Measurements from ENCODE around the gene POGZ. TPM values are rescaled to one million over a fixed set of nuclear protein-coding genes. Genes with fewer than 3 reads are reported as not detected.

The POGZ gene
- total and polyA plus RNA-seq, 2 of the 13 experiments (the other 11 are each of a cell fraction or from before 2014, with no cell fraction given) = 15.3 to 45.6 TPM

DNA sequence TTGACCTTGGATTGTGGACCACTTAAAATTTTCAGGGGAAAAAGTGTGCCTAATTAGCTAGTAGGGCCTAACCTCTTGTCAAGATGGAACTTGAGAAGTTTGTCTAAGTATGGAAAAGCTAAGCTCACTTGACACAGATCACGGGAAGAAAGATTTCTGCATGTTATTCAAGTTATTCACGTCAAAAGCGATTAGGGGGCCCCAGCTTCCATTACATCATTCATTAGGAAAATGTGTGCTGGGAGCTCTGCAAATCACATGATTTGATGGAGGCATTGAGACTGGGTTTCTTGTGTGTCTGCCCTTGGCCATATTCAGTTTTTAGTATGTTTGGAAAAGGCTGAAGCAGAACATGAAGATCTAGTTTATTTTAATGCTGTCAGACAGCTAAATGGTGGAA is 15.5 kb upstream of the POGZ start:
- Histone ChIP-seq H4K20me1 (ENCODE audit: insufficient read depth, low read length) (no peaks in the 10 kb centered on the region), H3K36me3 (replicated peaks in 1 of 2; ENCODE audit: control insufficient read depth in 1 of 2, insufficient read depth in 2 of 2, low read length in 2 of 2) (no peaks in the 10 kb centered on the region), H2AFZ (ENCODE audit: low read length) (no peak overlapping the region), H3K79me2 (ENCODE audit: insufficient read depth, low read length) (no peaks in the 10 kb centered on the region), H3K9me3 (ENCODE audit: low read length) (no peaks in the 10 kb centered on the region), H3K4me2 (ENCODE audit: low read depth, low read length) (no peak overlapping the region), H3K9ac (ENCODE audit: insufficient read depth, low read depth, low read length) (no peak overlapping the region), H3K4me3 (replicated peaks in 1 of 3; ENCODE audit: insufficient read depth in 1 of 3, low read depth in 2 of 3, low read length in 3 of 3) (no peak overlapping the region), H3K4me1 (ENCODE audit: insufficient read depth, low read length) (peaks cover 20% of the 10 kb centered on the region), H3K27me3 (ENCODE audit: control insufficient read depth in 1 of 2, insufficient read depth in 2 of 2, low read length in 2 of 2) (no peaks in the 10 kb centered on the region; a peak in 1 of 5 replicates), H3K27ac (ENCODE audit: extremely low read length, insufficient read depth, low read length) (no peak overlapping the region)
- in situ Hi-C loops (cut with HindIII; ENCODE audit: extremely low pct_ligation_motif_present, low pct_unique_long_range_greater_than_20kb) (no loop called here), intact Hi-C loops (cut with micrococcal nuclease; ENCODE audit: unreplicated experiment) (no loop called here)
- WGBS (ENCODE audit: low lambda C conversion rate) = 18% methylated on average over 3 of the region's 3 CpGs
- no peak for TF ChIP-seq ZNF781 (CRISPR knock-in tag; IDR thresholded peaks at IDR 0.05; ENCODE audit: borderline replicate concordance, not compliant biosample characterization)
- no peak for TF ChIP-seq SP5 (CRISPR knock-in tag; IDR thresholded peaks at IDR 0.05; ENCODE audit: borderline replicate concordance, low read depth)
- no peak for TF ChIP-seq ZNF431 (CRISPR knock-in tag; IDR thresholded peaks at IDR 0.05; ENCODE audit: borderline replicate concordance, low read depth)
- TF ChIP-seq KMT2A (CRISPR knock-in tag; IDR thresholded peaks at IDR 0.05) = no peak
- TF ChIP-seq ISX (CRISPR knock-in tag; conservative IDR thresholded peaks at IDR 0.05) = no peak
- no peak for TF ChIP-seq ZNF839 (CRISPR knock-in tag; IDR thresholded peaks at IDR 0.05; ENCODE audit: borderline replicate concordance)
- no peak for TF ChIP-seq MBD4 (IDR thresholded peaks at IDR 0.05; ENCODE audit: borderline replicate concordance, low read length)
- no peak for TF ChIP-seq ZNF33B (CRISPR knock-in tag; IDR thresholded peaks at IDR 0.05)
- no peak for TF ChIP-seq MXI1 (IDR thresholded peaks at IDR 0.05; ENCODE audit: borderline replicate concordance, low read depth, low read length)
- TF ChIP-seq ZNF552 (CRISPR knock-in tag; IDR thresholded peaks at IDR 0.05; ENCODE audit: borderline replicate concordance) = no peak
- no peak for TF ChIP-seq ZNF329 (CRISPR knock-in tag; IDR thresholded peaks at IDR 0.05; ENCODE audit: low read depth)
- TF ChIP-seq, protein P1, sequence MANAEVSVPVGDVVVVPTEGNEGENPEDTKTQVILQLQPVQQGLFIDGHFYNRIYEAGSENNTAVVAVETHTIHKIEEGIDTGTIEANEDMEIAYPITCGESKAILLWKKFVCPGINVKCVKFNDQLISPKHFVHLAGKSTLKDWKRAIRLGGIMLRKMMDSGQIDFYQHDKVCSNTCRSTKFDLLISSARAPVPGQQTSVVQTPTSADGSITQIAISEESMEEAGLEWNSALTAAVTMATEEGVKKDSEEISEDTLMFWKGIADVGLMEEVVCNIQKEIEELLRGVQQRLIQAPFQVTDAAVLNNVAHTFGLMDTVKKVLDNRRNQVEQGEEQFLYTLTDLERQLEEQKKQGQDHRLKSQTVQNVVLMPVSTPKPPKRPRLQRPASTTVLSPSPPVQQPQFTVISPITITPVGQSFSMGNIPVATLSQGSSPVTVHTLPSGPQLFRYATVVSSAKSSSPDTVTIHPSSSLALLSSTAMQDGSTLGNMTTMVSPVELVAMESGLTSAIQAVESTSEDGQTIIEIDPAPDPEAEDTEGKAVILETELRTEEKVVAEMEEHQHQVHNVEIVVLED (CRISPR knock-in tag; IDR thresholded peaks at IDR 0.05; ENCODE audit: borderline replicate concordance) = no peak
- TF ChIP-seq, protein P2, sequence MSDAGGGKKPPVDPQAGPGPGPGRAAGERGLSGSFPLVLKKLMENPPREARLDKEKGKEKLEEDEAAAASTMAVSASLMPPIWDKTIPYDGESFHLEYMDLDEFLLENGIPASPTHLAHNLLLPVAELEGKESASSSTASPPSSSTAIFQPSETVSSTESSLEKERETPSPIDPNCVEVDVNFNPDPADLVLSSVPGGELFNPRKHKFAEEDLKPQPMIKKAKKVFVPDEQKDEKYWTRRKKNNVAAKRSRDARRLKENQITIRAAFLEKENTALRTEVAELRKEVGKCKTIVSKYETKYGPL (CRISPR knock-in tag; IDR thresholded peaks at IDR 0.05) = no peak
- no peak for TF ChIP-seq ZNF670 (CRISPR knock-in tag; IDR thresholded peaks at IDR 0.05; ENCODE audit: borderline replicate concordance)
- TF ChIP-seq, protein P3, sequence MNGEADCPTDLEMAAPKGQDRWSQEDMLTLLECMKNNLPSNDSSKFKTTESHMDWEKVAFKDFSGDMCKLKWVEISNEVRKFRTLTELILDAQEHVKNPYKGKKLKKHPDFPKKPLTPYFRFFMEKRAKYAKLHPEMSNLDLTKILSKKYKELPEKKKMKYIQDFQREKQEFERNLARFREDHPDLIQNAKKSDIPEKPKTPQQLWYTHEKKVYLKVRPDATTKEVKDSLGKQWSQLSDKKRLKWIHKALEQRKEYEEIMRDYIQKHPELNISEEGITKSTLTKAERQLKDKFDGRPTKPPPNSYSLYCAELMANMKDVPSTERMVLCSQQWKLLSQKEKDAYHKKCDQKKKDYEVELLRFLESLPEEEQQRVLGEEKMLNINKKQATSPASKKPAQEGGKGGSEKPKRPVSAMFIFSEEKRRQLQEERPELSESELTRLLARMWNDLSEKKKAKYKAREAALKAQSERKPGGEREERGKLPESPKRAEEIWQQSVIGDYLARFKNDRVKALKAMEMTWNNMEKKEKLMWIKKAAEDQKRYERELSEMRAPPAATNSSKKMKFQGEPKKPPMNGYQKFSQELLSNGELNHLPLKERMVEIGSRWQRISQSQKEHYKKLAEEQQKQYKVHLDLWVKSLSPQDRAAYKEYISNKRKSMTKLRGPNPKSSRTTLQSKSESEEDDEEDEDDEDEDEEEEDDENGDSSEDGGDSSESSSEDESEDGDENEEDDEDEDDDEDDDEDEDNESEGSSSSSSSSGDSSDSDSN (CRISPR knock-in tag; IDR thresholded peaks at IDR 0.05) = no peak
- TF ChIP-seq JUND (CRISPR knock-in tag; IDR thresholded peaks at IDR 0.05) = no peak
- TF ChIP-seq SRSF9 (IDR thresholded peaks at IDR 0.05; ENCODE audit: borderline replicate concordance, insufficient read depth, low read depth, low read length, poor library complexity, severe bottlenecking) = no peak
- no peak for TF ChIP-seq TBL1XR1 (IDR thresholded peaks at IDR 0.05; ENCODE audit: borderline replicate concordance, low read length, partially characterized antibody)
- FAIRE-seq (no peak), ATAC-seq (no peak), DNase-seq (ENCODE audit: low spot score) (no peak)
- BruUV-seq (replicated peaks) = no TSS peak
- CTCF ChIA-PET (ENCODE audit: low intra/inter-chr PET ratio, low total read pairs) = no interaction called here
- POLR2A ChIA-PET = interaction anchor here (0.9 to 5.0 kb wide), 3 partner anchors 15 to 65 kb away, joined by 3 to 19 read pairs (median 4); partner anchors contain the start of genes POGZ and TUFT1

Data from HepG2 (cell line).